Esophagus muscularis mucosa (tissue), 4 donors: ENCODE measurements around the gene SLC35C1.

Experiments
- CTCF ChIP-seq, 3 experiments: fragments of 200-600 bp in 2 of 3; fragments of 450-650 bp in 1 of 3; sonication (generic) in 2 of 3; IDR thresholded peaks; one replicate each; pipeline ENCODE4 v1.5.1; 2017 to 2019; ENCODE audit warnings: antibody characterized with exemption in 3 of 3, mild to moderate bottlenecking in 2 of 3, moderate library complexity in 1 of 3
- EP300 ChIP-seq: sonication (generic); formaldehyde crosslinking; IDR thresholded peaks from one replicate; pipeline ENCODE4 v1.6.1; 2017; ENCODE audit warnings: antibody characterized with exemption
- POLR2A ChIP-seq: fragments of 450-650 bp; IDR thresholded peaks from one replicate; pipeline ENCODE4 v1.6.1; 2017; ENCODE audit warnings: antibody characterized with exemption, moderate library complexity, mild to moderate bottlenecking, low read depth
- POLR2AphosphoS5 ChIP-seq, 2 donors: sonication (generic); formaldehyde crosslinking; IDR thresholded peaks; one replicate each; pipeline ENCODE4 v1.6.1; 2017; ENCODE audit warnings: antibody characterized with exemption in 2 of 2

GRCh38 chr11:45817191-45817590, 12.2 kb downstream of the SLC35C1 start:
- TF ChIP-seq CTCF (IDR thresholded peaks at IDR 0.05) (no peak), POLR2A (no peak), EP300 (no peak), POLR2AphosphoS5 (IDR thresholded peaks at IDR 0.05) (no peak)
